Measurements from ENCODE around the gene SPATA31A6.
"Not testable (repeated sequence)": the region's sequence is repeated elsewhere in the genome, so short reads cannot be mapped to it uniquely, and the experiment has no call there.

The SPATA31A6 gene

DNA sequence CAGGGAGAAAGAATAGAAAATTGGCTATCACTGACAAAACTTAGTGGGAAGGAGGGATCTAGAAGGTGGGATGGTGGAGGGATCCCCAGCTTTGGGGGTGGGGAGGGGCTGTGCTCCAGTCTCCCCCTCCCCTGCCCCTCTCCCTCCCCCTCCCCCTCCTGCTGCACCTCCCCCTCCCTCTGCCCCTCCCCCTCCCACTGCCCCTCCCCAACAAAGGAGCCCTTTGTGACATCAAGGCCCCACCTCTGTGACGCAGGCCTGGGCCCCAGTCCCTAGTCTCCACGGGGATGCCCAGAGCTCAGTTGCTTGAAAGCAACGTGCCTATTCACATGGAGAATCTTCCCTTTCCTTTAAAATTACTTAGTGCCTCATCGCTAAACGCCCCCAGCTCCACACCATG is at the start of gene SPATA31A6:
Gene SPATA31A6, plus strand, starts transcription at position 301 of the 400 bp plus-strand sequence. Its CDS starts 29 bp downstream, at position 330.
- DNase-seq: not testable (repeated sequence)

DNA sequence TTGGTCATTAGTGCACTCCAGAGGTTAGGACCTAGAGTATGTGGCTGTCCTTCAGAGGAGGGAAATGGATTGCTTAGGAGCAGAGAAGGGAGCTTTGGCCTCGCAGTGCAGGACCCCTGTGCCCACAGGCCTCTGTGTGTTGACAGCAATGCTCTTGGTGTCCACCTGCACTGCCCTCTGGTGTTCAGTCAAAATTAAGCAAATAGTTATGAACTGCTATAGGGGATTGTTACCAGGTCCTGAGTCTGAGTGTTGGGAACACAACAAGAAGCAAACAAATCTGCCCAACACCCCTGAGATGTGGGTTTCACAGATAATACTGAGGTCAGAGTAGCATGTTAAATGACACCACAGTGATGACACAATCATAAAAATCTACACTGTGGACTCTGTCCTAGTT is 23.2 kb upstream of the SPATA31A6 start:
- DNase-seq: not testable (repeated sequence)

DNA sequence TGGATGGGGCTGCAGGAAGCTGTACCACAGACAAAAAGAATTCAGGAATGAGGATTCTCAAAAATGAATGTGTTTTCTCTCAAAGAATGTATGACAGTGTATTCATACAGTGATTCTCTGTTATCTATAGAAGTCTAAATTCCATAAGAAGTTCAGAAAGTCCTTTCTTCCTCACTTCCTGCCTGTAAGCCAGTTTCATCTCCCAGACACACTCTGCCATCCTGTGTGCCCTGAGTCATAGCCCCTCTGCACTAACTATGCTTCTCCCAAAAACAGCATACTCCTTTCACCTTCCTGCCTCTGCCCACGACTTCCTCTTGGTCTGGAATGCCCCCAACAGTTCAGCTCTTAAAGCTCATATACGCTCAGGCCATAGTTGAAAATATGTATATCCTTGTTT is 36.4 kb downstream of the SPATA31A6 start:
- DNase-seq: not testable (repeated sequence)

DNA sequence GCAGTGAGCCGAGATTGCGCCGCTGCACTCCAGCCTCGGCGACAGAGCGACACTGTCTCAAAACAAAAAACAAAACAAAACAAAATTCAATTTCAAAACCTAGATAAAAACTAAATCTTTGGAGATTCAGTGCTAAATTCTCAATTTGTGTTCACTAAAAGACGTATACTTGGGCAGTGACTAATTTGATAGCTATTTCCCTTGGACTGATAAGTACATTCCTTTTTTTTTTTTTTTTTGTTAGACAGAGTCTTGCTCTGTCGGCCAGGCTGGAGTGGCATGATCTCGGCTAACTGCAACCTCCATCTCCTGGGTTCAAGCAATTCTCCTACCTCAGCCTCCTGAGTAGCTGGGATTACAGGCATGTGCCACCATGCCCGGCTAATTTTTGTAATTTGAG is 39.8 kb downstream of the SPATA31A6 start:
- not testable (repeated sequence) for DNase-seq

DNA sequence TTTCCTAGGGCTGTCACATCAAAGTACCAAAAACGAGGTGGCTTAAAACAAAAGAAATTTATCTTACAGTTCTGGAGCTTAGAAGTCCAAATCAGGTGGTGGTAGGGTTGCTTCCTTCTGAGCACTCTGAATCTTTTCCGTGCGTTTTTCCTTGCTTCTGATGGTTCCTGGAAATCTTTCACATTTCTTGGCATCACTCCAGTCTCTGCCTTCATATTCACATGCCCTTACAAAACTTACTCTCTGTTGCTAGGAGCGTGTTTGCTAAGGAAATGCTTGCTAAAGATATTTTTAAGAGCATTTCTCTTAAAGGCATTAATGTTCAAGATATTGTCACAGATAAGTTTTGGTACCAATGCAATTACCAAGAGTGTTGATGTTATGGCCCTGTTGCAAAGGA is 49.6 kb downstream of the SPATA31A6 start:
- DNase-seq: not testable (repeated sequence)

DNA sequence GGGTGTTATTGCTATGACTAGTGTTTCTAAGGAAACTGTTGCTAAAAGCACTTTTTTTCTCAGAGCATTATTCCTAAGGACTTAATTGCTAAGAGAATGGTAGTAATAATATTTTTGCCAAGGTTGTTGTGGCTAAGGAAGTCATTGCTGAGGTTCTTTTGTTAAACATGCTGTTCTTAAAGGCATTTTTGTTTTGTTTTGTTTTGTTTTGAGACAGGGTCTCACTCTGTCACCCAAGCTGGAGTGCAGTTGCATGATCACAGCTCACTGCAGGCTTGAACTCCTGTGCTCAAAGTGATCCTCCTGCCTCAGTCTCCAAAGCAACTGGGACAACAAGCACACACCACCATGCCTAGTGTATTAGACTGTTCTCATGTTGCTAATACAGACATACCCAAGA is 51.2 kb downstream of the SPATA31A6 start:
- DNase-seq: not testable (repeated sequence)

DNA sequence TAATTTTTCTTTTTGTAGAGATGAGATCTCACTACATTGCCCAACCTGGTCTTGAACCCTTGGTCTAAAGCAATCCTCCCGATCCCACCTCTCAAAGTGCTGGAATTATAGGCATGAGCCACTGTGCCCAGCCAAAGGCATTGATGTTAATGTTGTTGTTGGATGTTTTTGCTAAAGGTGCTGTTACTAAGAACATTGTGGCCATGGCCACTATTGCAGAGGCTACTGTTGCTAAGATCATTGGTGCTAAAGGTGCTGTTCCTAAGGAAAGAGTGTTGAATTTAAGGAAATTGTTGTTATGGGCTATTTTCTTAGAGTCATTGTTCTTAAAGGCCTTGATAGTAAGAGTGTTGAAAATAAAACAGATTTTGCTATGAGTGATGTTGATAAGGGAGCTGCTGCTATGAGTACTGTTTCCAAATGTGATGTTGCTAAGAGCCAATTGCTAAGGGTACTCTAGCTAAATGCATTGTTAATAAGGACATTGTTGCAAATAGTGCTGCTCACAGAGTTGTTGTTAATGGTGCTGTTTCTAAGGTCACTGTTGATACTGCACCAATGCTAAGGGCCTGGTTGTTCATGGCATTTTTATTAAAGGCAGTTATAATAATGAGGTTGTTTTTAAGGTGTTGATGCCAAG is 52.0 kb downstream of the SPATA31A6 start:
- DNase-seq: not testable (repeated sequence)

DNA sequence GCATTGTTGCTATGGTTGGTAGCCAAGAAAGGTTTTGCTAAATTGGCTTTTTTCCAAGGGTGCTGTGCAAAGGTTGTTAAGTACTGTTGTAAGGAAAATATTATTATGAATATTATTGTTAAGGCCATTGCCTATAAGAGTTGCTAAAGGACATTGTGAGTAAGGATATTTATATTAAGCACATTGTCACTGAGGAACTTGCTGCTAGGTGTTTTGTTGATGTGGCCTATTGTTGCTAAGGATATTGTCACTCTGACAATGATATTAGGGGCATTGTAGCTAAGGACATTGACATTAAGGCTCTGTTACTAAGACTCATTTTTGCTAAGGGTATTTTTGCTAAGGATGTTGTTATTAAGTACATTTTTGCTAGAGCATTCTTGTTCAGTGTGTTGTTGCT is 52.6 kb downstream of the SPATA31A6 start:
- not testable (repeated sequence) for DNase-seq

DNA sequence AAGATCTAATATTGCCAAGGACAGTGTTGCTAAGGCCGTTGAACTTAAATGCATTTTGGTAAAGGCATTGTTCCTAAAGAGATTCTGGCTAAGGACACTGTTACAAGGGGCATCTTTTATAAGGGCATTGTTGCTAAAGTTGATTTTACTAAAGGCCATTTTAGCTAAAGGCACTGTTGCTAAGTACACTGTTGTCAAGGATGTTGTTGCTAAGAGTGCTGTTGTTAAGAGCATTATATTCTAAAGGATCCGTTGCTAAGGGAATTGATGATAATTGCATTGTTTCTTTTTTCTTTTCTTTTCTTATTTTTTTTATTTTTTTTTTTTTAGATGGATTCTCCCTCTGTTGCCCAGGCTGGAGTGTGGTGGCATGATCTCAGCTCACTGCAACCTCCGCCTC is 53.9 kb downstream of the SPATA31A6 start:
- not testable (repeated sequence) for DNase-seq

DNA sequence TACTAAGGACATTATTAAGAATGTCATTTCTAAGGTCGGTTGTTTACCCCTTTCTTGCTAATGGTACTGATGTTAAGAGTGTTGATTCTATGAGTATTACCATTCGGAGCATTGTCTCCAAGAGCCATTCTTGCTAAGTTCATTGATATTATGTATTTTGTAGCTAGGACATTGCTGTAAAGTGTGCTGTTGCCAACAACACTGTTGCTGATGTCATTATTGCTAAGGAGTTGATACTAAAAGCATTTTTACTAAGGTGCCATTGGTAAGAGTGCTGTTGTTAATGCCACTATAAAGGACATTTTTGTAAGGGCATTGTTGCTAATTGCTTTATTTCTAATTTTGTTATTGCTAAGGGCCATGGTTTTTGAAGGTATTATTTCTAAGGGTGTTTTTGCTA is 55.4 kb downstream of the SPATA31A6 start:
- not testable (repeated sequence) for DNase-seq
